HepG2 (cell line): ENCODE results near the gene POC1B. TPM values are rescaled to one million over a fixed set of nuclear protein-coding genes. Genes with fewer than 3 reads are reported as not detected.

Experiments
- ARNTL ChIP-seq: sonication (generic); formaldehyde crosslinking; IDR thresholded peaks from 2 replicates; pipeline ENCODE4 v1.4.0; 2020; ENCODE audit warnings: mild to moderate bottlenecking, missing genetic modification reagents
- BRCA1 ChIP-seq: sonication (generic); formaldehyde crosslinking; IDR thresholded peaks from 2 replicates; pipeline ENCODE4 v1.4.0; 2020; ENCODE audit warnings: missing genetic modification reagents
- FOXA1 ChIP-seq, 2 experiments: fragments of 450-650 bp in 1 of 2; sonication (generic) in 1 of 2; formaldehyde crosslinking in 1 of 2; IDR thresholded peaks; 2 replicates each; pipeline versions ENCODE4 v1.4.0 to v1.6.1; 2016 to 2020; ENCODE audit warnings: missing genetic modification reagents in 1 of 2
- FOXK1 ChIP-seq: sonication (generic); formaldehyde crosslinking; IDR thresholded peaks from 2 replicates; pipeline ENCODE4 v1.4.0; 2020; ENCODE audit warnings: low read depth, missing genetic modification reagents, borderline replicate concordance
- GZF1 ChIP-seq: sonication (generic); formaldehyde crosslinking; IDR thresholded peaks from 2 replicates; pipeline ENCODE4 v1.5.1; 2020; ENCODE audit warnings: mild to moderate bottlenecking, missing genetic modification reagents
- HMG20B ChIP-seq: conservative IDR thresholded peaks from 2 replicates; pipeline ENCODE4 v1.6.1; 2016; ENCODE audit warnings: missing genetic modification reagents, missing compliant biosample characterization
- MLLT10 ChIP-seq: sonication (generic); formaldehyde crosslinking; IDR thresholded peaks from 2 replicates; pipeline ENCODE4 v1.4.0; 2020; ENCODE audit warnings: missing genetic modification reagents
- NFKBIZ ChIP-seq: IDR thresholded peaks from 2 replicates; pipeline ENCODE4 v1.6.1; 2018; ENCODE audit warnings: missing genetic modification reagents, missing compliant biosample characterization
- RARA ChIP-seq: IDR thresholded peaks from 2 replicates; pipeline ENCODE4 v1.6.1; 2016; ENCODE audit warnings: missing genetic modification reagents, missing compliant biosample characterization
- UBTF ChIP-seq: sonication (generic); formaldehyde crosslinking; IDR thresholded peaks from 2 replicates; pipeline ENCODE4 v1.4.0; 2020; ENCODE audit warnings: mild to moderate bottlenecking, missing genetic modification reagents
- ZBTB38 ChIP-seq: sonication (generic); formaldehyde crosslinking; IDR thresholded peaks from 2 replicates; pipeline ENCODE4 v1.5.1; 2020; ENCODE audit warnings: mild to moderate bottlenecking, missing genetic modification reagents
- ZNF329 ChIP-seq: sonication (generic); formaldehyde crosslinking; IDR thresholded peaks from 2 replicates; pipeline ENCODE4 v1.9.0; 2021; ENCODE audit warnings: low read depth, mild to moderate bottlenecking, missing genetic modification reagents
- ZNF530 ChIP-seq: sonication (generic); formaldehyde crosslinking; IDR thresholded peaks from 2 replicates; pipeline ENCODE4 v1.5.0; 2020; ENCODE audit warnings: low read depth, mild to moderate bottlenecking, missing genetic modification reagents
- ZNF569 ChIP-seq: sonication (generic); formaldehyde crosslinking; IDR thresholded peaks from 2 replicates; pipeline ENCODE4 v1.5.0; 2020; ENCODE audit warnings: mild to moderate bottlenecking, missing genetic modification reagents, moderate library complexity, borderline replicate concordance
- ZNF572 ChIP-seq: sonication (generic); formaldehyde crosslinking; IDR thresholded peaks from 2 replicates; pipeline ENCODE4 v1.5.1; 2020; ENCODE audit warnings: mild to moderate bottlenecking, missing genetic modification reagents
- ZNF770 ChIP-seq: sonication (generic); formaldehyde crosslinking; IDR thresholded peaks from 2 replicates; pipeline ENCODE4 v1.5.0; 2020; ENCODE audit warnings: mild to moderate bottlenecking, missing genetic modification reagents
- ZZZ3 ChIP-seq: sonication (generic); formaldehyde crosslinking; IDR thresholded peaks from 2 replicates; pipeline ENCODE4 v1.4.0; 2020; ENCODE audit warnings: missing genetic modification reagents, mild to moderate bottlenecking, borderline replicate concordance
- polyA plus RNA-seq, 8 experiments: library from polyadenylated mRNA; depleted of rRNA in 3 of 8; stranded (reverse) in 7 of 8; unstranded in 1 of 8; fragments of >200 nt; fragmentation: Illumina TruSeq in 4 of 8; extraction: Trizol in 4 of 8; gene quantifications; 2 replicates each; pipeline versions ENCODE4 v1.2.1 to v1.2.3, GENCODE V29; 2011 to 2016; ENCODE audit warnings: low read depth in 4 of 8, missing spikeins in 1 of 8, mixed read lengths in 1 of 8; ENCODE audit not compliant: insufficient read depth in 1 of 8
- total RNA-seq, 5 experiments: library from RNA; depleted of rRNA; stranded (reverse); fragments of >200 nt; fragmentation: Illumina TruSeq; extraction: Trizol; gene quantifications; 2 replicates each; pipeline ENCODE4 v1.2.3, GENCODE V29; 2016; ENCODE audit warnings: low read depth in 1 of 5
- TF ChIP-seq, protein P1 (sequence below): sonication (generic); formaldehyde crosslinking; IDR thresholded peaks from 2 replicates; pipeline ENCODE4 v1.5.0; 2020; ENCODE audit warnings: missing genetic modification reagents, mild to moderate bottlenecking, borderline replicate concordance

Gene POC1B
- total and polyA plus RNA-seq, 2 of the 13 experiments (the other 11 are each of a cell fraction or from before 2014, with no cell fraction given): 9.3 to 11.0 TPM

DNA sequence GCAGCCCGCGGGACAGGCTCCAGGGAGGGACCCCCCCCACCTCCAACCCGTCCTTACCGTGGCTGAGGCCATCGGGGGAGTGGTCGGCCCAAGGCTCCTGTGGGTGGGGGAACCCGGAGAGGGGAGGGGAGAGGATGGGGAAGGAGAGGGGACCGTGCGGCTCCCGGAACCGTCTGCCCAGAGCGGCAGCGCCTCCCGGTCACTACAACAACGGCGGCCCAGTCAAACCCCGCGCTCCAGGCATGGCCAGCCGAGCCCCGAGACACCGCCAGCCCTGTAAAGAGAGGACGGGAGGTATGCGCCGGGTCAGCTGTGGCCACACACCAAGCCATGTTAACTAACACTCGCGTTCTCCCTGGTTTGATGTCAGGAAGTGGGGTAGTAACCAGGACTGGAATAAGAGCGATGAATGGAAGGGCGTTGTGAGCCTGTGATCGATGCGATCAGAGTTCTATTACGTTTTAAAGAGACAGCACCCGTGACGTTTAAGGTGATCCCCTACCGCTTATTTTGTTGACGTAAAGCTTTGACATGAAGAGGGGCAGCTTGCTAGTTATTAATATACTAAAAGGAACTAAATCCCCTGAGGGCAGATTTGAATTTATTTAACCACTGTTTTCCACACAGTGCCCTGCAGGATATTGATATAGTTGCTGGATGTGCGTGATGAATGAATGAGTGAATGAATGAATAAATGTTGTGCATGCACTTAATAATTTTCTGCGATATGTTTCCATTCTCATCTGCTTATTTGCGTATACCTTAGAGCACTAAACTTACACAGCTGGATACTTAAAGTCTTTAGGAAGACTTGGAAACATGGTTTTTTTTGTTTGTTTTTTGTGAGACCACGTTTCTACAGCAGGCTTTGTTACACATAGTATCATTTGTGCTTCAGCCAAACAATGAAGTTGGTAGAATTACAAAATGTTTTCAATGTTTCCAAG is at the start of gene POC1B (continued):
- TF ChIP-seq ZNF770 (CRISPR knock-in tag) (no peak), GZF1 (no peak), ZBTB38 (CRISPR knock-in tag) (no peak; the same call in 1 of the 2 replicates), FOXK1 (CRISPR knock-in tag) (peak; percentile 88), ZNF530 (CRISPR knock-in tag) (no peak), ZNF569 (no peak), FOXA1 (IDR thresholded peaks at IDR 0.05) (no peak), FOXA1 (CRISPR knock-in tag; IDR thresholded peaks at IDR 0.05) (peak; percentile 36; the same call in 1 of the 2 replicates), MLLT10 (no peak), NFKBIZ (CRISPR knock-in tag) (no peak), HMG20B (CRISPR knock-in tag) (0 out of 2 replicates have a peak, but pooled peaks have one; percentile 71), BRCA1 (CRISPR knock-in tag) (no peak), ZZZ3 (CRISPR knock-in tag) (0 out of 2 replicates have a peak, but pooled peaks have one; percentile 44), ARNTL (CRISPR knock-in tag) (0 out of 2 replicates have a peak, but pooled peaks have one; percentile 46), UBTF (peak; percentile 83), ZNF572 (no peak), ZNF329 (CRISPR knock-in tag) (no peak), RARA (CRISPR knock-in tag) (no peak)
- TF ChIP-seq, protein P1, sequence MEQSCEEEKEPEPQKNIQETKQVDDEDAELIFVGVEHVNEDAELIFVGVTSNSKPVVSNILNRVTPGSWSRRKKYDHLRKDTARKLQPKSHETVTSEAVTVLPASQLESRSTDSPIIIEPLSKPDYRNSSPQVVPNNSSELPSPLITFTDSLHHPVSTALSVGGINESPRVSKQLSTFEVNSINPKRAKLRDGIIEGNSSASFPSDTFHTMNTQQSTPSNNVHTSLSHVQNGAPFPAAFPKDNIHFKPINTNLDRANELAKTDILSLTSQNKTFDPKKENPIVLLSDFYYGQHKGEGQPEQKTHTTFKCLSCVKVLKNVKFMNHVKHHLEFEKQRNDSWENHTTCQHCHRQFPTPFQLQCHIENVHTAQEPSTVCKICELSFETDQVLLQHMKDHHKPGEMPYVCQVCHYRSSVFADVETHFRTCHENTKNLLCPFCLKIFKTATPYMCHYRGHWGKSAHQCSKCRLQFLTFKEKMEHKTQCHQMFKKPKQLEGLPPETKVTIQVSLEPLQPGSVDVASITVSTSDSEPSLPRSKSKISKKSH (CRISPR knock-in tag): no peak
